ACHN (cell line): ENCODE measurements around the gene CTBP2.

Experiments used
- DNase-seq: peaks from one replicate; pipeline ENCODE4 v3.0.0-alpha.2; 2015
- in situ Hi-C: cut with HindIII; loops from 2 replicates; pipeline ENCODE4 v1.10.0; 2017; ENCODE audit warnings: low sequenced_read_pairs, low pct_ligation_motif_present, low pct_unique_long_range_greater_than_20kb

Gene CTBP2

GRCh38 chr10:125001313-125002046 lies 158.9 kb downstream of the CTBP2 start:
- in situ Hi-C loops = no loop called here
- no peak for DNase-seq

- in situ Hi-C loops = no loop called here
- DNase-seq = no peak
These were observed 159.7 kb downstream of the CTBP2 start for GRCh38 chr10:125000366-125001312.

- DNase-seq = no peak
- in situ Hi-C loops = no loop called here
These were observed 160.7 kb downstream of the CTBP2 start for GRCh38 chr10:124999433-125000365.

- no peak for DNase-seq
- in situ Hi-C loops = no loop called here
These were observed 161.6 kb downstream of the CTBP2 start for GRCh38 chr10:124998624-124999291.

- DNase-seq = no peak
- in situ Hi-C loops = no loop called here
These were observed 162.4 kb downstream of the CTBP2 start for GRCh38 chr10:124997771-124998623.

- DNase-seq = no peak
- in situ Hi-C loops = no loop called here
These were observed 163.1 kb downstream of the CTBP2 start for GRCh38 chr10:124997306-124997705.

GRCh38 chr10:124996854-124997215 lies 163.5 kb downstream of the CTBP2 start:
- DNase-seq = no peak
- in situ Hi-C loops = no loop called here

GRCh38 chr10:124996127-124996853 lies 164.1 kb downstream of the CTBP2 start:
- in situ Hi-C loops = no loop called here
- no peak for DNase-seq

GRCh38 chr10:124995605-124996004 lies 164.8 kb downstream of the CTBP2 start:
- in situ Hi-C loops = no loop called here
- DNase-seq = no peak

GRCh38 chr10:124994573-124995473 lies 165.5 kb downstream of the CTBP2 start:
- DNase-seq = no peak

GRCh38 chr10:124993736-124994451 lies 166.5 kb downstream of the CTBP2 start:
- in situ Hi-C loops = no loop called here
- no peak for DNase-seq

More at GRCh38 chr10:124994573-124995473, 165.5 kb downstream of the CTBP2 start:
- in situ Hi-C loops = no loop called here

- in situ Hi-C loops = no loop called here
- no peak for DNase-seq
These were observed 167.0 kb downstream of the CTBP2 start for GRCh38 chr10:124993345-124993708.

- in situ Hi-C loops = no loop called here
- peak; percentile 67 for DNase-seq
These were observed 167.7 kb downstream of the CTBP2 start for GRCh38 chr10:124992462-124993344.

GRCh38 chr10:124991835-124992234 lies 168.5 kb downstream of the CTBP2 start:
- no peak for DNase-seq
- in situ Hi-C loops = no loop called here
